ENCODE results near the gene GLRA3.
"Not testable (repeated sequence)": the region's sequence is repeated elsewhere in the genome, so short reads cannot be mapped to it uniquely, and the experiment has no call there.

Gene GLRA3

GRCh38 chr4:174713181-174713580 lies 115.9 kb downstream of the GLRA3 start:
- no peak for DNase-seq

GRCh38 chr4:174709526-174709925 lies 119.5 kb downstream of the GLRA3 start:
- DNase-seq: no peak

- DNase-seq: no peak
Observed at GRCh38 chr4:174708381-174708780, 120.7 kb downstream of the GLRA3 start.

GRCh38 chr4:174707902-174708301 lies 121.1 kb downstream of the GLRA3 start:
- no peak for DNase-seq

GRCh38 chr4:174707051-174707676 lies 121.9 kb downstream of the GLRA3 start:
- no peak for DNase-seq

- no peak for DNase-seq
Observed at GRCh38 chr4:174702979-174703478, 126.0 kb downstream of the GLRA3 start.

- DNase-seq: no peak
Observed at GRCh38 chr4:174699654-174700053, 129.4 kb downstream of the GLRA3 start.

- DNase-seq: no peak
Observed at GRCh38 chr4:174697896-174698295, 131.2 kb downstream of the GLRA3 start.

GRCh38 chr4:174697202-174697601 lies 131.8 kb downstream of the GLRA3 start:
- DNase-seq: no peak

- DNase-seq: no peak
Observed at GRCh38 chr4:174696657-174697056, 132.4 kb downstream of the GLRA3 start.

GRCh38 chr4:174691876-174692275 lies 137.2 kb downstream of the GLRA3 start:
- DNase-seq: not testable (repeated sequence)

- DNase-seq: no peak
Observed at GRCh38 chr4:174690665-174691064, 138.4 kb downstream of the GLRA3 start.

- no peak for DNase-seq
Observed at GRCh38 chr4:174689618-174690017, 139.4 kb downstream of the GLRA3 start.

GRCh38 chr4:174686826-174687225 lies 142.2 kb downstream of the GLRA3 start:
- DNase-seq: no peak

- no peak for DNase-seq
Observed at GRCh38 chr4:174681723-174682300, 147.2 kb downstream of the GLRA3 start.

- no peak for DNase-seq
Observed at GRCh38 chr4:174674305-174674840, 154.7 kb downstream of the GLRA3 start.

GRCh38 chr4:174673865-174674264 lies 155.2 kb downstream of the GLRA3 start:
- no peak for DNase-seq

GRCh38 chr4:174672276-174672675 lies 156.8 kb downstream of the GLRA3 start:
- DNase-seq: no peak

GRCh38 chr4:174669270-174669669 lies 159.8 kb downstream of the GLRA3 start:
- DNase-seq: no peak

- no peak for DNase-seq
Observed at GRCh38 chr4:174665799-174666198, 163.2 kb downstream of the GLRA3 start.

GRCh38 chr4:174663216-174663615 lies 165.8 kb downstream of the GLRA3 start:
- DNase-seq: no peak

- DNase-seq: no peak
Observed at GRCh38 chr4:174658246-174658645, 170.8 kb downstream of the GLRA3 start.

GRCh38 chr4:174657472-174657871 lies 171.6 kb downstream of the GLRA3 start:
- DNase-seq: no peak

- DNase-seq: no peak
Observed at GRCh38 chr4:174654634-174655033, 174.4 kb downstream of the GLRA3 start.
